Astrocyte (in vitro differentiated cells and primary cell): ENCODE data around the gene LAMB2.

ENCODE experiments used
- CTCF ChIP-seq: IDR thresholded peaks from 2 replicates; pipeline ENCODE4 v1.5.1; 2011; ENCODE audit warnings: low read depth, mild to moderate bottlenecking, inconsistent platforms, low read length, moderate library complexity; ENCODE audit not compliant: insufficient read depth
- EZH2 ChIP-seq: IDR thresholded peaks from 2 replicates; pipeline ENCODE4 v1.6.1; 2012; ENCODE audit warnings: mild to moderate bottlenecking, low read length, inconsistent platforms; ENCODE audit not compliant: insufficient read depth

GRCh38 chr3:49122886-49123545, 9.8 kb downstream of the LAMB2 start:
- TF ChIP-seq CTCF (no peak), EZH2 (no peak)
